Right lung (tissue), 10 donors: ENCODE measurements around the gene SCNN1B. TPM values are rescaled to one million over a fixed set of nuclear protein-coding genes. Genes with fewer than 3 reads are reported as not detected.
"Not testable (repeated sequence)": the region's sequence is repeated elsewhere in the genome, so short reads cannot be mapped to it uniquely, and the experiment has no call there.

Experiments
- DNase-seq, 2 donors: peaks; one replicate each; pipeline ENCODE4 v3.0.0-alpha.2; 2013
- long read RNA-seq, 8 donors: transcript quantifications; one replicate each; lab custom pipeline, GENCODE V29; 2026
- polyA plus RNA-seq, 5 donors: library from polyadenylated mRNA; unstranded; fragments of 120-200 nt; gene quantifications; one replicate each; pipeline versions ENCODE4 v1.2.1 to v1.2.3, GENCODE V29; 2013; ENCODE audit warnings: inconsistent platforms in 1 of 5, low replicate concordance in 1 of 5; ENCODE audit not compliant: insufficient read length in 5 of 5, insufficient read depth in 1 of 5

The SCNN1B gene
- 1 to 10 TPM; 2.3 to 4.9 (median 2.7) TPM for polyA plus RNA-seq
- long read RNA-seq, donor 1 = 0 reads
- long read RNA-seq, donor 2, partial matches to known transcripts = 0 of 1 reads
- long read RNA-seq, donor 2, other reads (novel, unspliced or antisense) = 0 of 1 reads
- long read RNA-seq, donor 3 = 0 reads
- long read RNA-seq, donor 4 = 0 reads
- long read RNA-seq, donor 5 = 0 reads
- long read RNA-seq, donor 6, partial matches to known transcripts = 17 of 24 reads
- long read RNA-seq, donor 6, other reads (novel, unspliced or antisense) = 6 of 24 reads
- long read RNA-seq, donor 7 = 0 reads
- long read RNA-seq, donor 8 = 0 reads

GRCh38 chr16:23302045-23302956 is at the start of gene SCNN1B:
TSS of gene SCNN1B (plus strand) at chr16:23302302. CDS start at chr16:23348600, 46,298 bp downstream.
- DNase-seq = no peak

DNA sequence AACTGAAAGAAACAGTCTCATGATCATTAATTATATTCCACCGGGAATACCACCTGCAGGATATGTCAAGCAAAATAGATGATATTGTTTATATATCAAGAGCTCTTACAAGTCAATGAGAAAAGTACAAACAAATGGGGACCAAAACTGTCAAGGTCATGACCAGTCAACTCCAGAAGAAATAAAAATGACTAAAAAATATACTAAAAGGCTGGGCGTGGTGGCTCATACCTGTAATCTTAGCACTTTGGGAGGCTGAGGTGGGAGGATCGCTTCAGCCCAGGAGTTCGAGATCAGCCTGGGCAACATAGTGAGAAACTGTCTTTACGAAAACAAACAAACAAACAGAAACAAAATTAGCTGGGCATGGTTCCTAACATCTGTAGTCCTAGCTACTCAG is 49.8 kb upstream of the SCNN1B start:
- DNase-seq = no peak

DNA sequence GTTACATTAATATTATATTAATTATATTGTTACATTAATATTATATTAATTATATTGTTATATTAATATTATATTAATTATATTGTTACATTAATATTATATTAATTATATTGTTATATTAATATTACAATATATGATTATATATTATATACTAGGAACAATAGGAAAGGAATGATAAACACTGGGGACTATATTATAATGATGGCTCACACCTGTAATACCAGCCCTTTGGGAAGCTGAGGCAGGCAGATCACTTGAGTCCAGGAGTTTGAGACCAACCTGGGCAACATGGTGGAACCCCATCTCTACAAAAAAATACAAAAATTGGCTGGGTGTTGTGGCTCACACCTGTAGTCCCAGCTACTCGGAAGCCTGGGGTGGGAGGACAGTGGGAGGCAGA is 48.5 kb upstream of the SCNN1B start:
- DNase-seq = not testable (repeated sequence)

- no peak for DNase-seq
These were observed 47.8 kb upstream of the SCNN1B start for GRCh38 chr16:23254338-23254737.

DNA sequence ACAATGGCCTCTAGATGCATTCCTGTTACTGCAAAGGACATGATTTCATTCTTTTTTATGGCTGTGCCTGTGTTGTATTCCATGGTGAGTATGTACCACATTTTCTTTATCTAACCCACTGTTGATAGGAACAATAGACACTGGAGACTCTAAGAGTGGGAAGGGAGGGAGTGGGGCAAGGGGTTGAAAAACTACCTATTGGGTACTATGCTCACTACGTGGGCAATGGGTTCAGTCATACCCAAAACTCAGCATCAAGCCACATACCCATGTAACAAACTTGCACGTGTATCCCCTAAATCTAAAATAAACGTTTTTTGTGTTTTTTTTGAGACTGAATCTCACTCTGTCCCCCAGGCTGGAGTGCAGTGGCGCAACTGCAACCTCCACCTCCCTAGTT is 47.1 kb upstream of the SCNN1B start:
- no peak for DNase-seq

GRCh38 chr16:23256440-23256839 is 45.7 kb upstream of the SCNN1B start:
- DNase-seq = no peak

GRCh38 chr16:23257682-23258081 is 44.4 kb upstream of the SCNN1B start:
- peak; percentile 21 to 32 for DNase-seq

- no peak for DNase-seq
These were observed 43.2 kb upstream of the SCNN1B start for GRCh38 chr16:23258919-23259237.

DNA sequence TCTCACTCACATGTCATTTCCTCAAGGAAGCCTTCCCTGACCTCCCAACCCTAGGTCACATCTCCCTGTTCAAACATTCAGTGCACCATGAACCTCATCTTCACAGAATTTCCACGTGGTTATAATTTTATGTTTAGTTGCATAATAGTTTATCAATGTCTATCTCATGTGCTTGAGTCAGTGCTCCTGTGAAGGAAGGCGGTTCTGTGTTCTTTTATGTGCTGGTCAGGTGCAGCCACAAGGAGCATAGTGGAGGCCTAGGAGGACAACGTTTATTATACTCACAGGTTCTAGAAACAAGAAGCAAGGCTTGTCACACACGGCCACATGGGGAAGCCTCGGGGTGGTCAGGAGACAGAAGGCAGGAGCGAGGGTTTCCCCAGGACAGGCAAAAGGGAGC is 34.5 kb upstream of the SCNN1B start:
- DNase-seq = no peak

DNA sequence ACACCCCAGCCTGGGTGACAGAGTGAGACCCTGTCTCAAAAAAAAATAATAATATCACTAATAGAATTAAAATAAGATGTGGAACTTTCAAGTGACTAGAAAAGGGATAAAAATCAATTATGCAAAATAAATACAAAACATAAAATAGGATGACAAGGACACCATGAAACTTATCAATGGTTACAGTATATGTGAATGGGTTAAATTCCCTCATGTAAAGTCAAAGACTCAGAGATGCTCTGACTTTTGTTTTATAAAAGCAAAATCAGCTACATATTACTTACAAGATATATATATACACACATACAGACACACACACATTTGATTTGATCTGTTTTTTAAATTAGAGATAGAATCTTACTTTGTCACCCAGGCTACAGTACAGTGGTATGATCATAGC is 33.5 kb upstream of the SCNN1B start:
- no peak for DNase-seq

DNA sequence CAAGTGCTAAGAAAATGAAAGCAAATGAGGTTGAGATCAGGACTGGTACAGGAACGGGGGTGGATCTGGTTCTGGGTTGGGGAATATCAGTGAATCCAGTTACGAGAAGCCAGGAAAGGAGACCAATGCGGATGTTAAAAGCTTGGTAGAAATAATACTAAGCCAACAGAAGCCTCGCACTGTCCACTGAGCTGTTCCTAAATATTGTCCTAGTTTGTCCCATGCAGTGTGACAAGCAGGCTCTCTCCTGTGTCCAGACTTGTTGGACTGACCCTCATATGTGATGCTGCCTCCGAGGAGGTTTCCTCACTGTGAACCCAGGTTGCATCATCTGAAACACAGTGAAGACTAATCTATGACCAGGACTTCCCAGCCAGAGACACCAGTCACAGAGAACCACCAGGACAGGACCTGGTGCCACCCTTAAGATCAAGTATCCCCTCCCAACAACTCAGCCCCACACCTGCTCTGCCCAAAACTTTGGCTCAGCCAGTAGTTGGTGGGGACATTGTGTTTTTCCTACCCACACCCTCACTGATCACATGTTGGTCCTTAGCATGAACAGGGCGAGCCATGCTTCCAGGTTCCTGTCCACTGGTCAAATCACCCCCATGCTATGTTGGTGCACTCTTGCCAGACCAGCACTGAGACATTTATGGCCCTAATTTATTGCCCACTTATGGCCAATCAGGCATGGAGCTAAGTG is 32.7 kb upstream of the SCNN1B start:
- DNase-seq = no peak

GRCh38 chr16:23270654-23271053 is 31.4 kb upstream of the SCNN1B start:
- DNase-seq = no peak

DNA sequence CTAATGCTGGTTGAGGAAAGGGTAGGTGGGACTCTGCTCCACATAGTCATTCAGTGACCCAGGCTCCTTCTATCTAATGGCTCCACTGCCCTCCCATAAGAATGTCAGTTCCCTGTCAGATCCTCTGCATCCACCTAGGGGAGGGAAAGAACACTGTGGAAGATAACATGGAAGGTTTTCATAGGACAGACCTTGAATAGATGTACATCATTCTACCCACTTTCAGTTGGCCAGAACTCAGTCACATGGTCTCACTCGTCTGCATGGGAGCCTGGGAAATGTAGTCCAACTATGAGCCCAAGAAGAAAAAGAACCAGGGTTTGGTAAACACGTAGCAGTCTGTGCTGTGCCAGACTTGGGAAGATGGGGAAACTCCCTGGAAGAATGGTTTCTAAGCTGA is 27.1 kb upstream of the SCNN1B start:
- no peak for DNase-seq

GRCh38 chr16:23276821-23277220 is 25.3 kb upstream of the SCNN1B start:
- DNase-seq = no peak

- DNase-seq = no peak
These were observed 24.1 kb upstream of the SCNN1B start for GRCh38 chr16:23278031-23278430.

- DNase-seq = no peak
These were observed 22.4 kb upstream of the SCNN1B start for GRCh38 chr16:23279721-23280153.

- DNase-seq = no peak
These were observed 21.6 kb upstream of the SCNN1B start for GRCh38 chr16:23280483-23280967.

GRCh38 chr16:23282568-23282967 is 19.5 kb upstream of the SCNN1B start:
- no peak for DNase-seq

DNA sequence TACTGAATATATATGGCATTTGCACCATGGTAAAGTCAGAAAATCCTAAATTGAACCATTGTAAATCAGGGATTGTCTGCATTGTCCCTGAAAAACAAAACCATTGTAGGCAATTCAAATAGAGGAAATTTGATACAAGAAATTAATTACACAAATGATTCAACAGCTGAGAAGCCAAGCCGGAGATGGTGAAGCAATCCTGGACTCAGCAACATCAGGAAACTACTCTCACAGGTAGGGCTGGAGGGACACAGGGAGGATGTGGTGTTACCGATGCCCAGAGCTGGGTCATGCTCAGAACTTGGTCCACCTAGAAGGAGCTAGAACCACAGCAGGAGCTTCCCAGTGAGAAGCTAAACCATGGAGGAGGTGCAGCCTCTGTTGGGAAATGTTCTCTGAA is 18.5 kb upstream of the SCNN1B start:
- DNase-seq = no peak

DNA sequence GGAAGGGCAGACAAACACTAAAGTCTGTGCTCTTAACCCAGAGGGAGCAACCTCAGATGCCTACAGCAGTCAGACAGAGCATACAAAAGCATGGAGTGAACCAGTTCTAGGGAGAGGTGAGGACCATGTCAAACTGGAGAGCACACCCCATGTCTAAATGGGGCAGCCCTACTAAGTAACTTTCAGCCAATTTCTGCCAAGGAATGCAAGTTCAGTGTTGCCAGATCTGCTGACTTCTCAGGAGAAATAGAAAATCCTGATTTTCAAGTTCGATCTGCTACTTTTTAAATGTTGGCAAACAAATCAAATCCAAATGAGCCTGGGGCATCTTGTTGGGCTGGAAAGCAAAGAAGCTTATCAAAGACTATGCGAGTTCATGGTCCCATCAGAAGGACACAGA is 17.5 kb upstream of the SCNN1B start:
- no peak for DNase-seq

DNA sequence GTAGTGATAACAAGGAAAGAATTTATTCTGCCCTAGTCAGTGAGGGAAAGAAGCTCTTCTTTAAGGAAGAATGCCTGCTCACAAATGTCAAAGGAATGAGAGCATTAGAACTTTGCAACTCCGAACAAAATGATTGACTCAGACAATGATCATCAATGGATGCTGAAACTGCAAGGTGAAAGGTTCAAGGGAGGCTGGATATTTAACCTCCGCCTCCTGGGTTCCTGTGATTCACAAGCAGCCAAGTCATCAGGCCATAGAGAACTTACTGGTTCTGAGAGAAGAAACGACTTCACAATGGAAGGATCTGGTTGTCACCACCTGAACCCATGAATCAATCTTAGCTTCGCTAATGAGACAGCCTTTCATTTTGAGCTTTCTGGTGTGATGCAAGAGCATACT is 16.0 kb upstream of the SCNN1B start:
- DNase-seq = no peak

- no peak for DNase-seq
These were observed 13.9 kb upstream of the SCNN1B start for GRCh38 chr16:23288209-23288608.
